Measurements from ENCODE around the gene GSN.

GSN gene

GRCh38 chr9:121295662-121296191 lies 27.8 kb downstream of the GSN start:
- Histone ChIP-seq H3K9me3 (no peaks in the 10 kb centered on the region), H3K36me3 (peaks cover 31% of the 10 kb centered on the region), H3K4me1 (ENCODE audit: control insufficient read depth in 1 of 2, insufficient read depth in 1 of 2, low read depth in 1 of 2, low read length in 1 of 2) (peaks cover 40 to 52% of the 10 kb centered on the region in 2 experiments), H3K27me3 (no peaks in the 10 kb centered on the region), H3K27ac (peak overlapping the region; percentile 66), H3K4me3 (ENCODE audit: low read depth in 1 of 2, low read length in 1 of 2) (no peak overlapping the region)
- TF ChIP-seq CTCF (IDR thresholded peaks at IDR 0.05), result no peak

GRCh38 chr9:121296213-121297127 lies 28.5 kb downstream of the GSN start:
- no peak for TF ChIP-seq CTCF (IDR thresholded peaks at IDR 0.05)
- Histone ChIP-seq H3K4me3 (ENCODE audit: low read depth in 1 of 2, low read length in 1 of 2) (no peak overlapping the region), H3K4me1 (ENCODE audit: control insufficient read depth in 1 of 2, insufficient read depth in 1 of 2, low read depth in 1 of 2, low read length in 1 of 2) (peaks cover 40 to 52% of the 10 kb centered on the region in 2 experiments), H3K36me3 (peaks cover 31% of the 10 kb centered on the region), H3K9me3 (no peaks in the 10 kb centered on the region), H3K27me3 (no peaks in the 10 kb centered on the region), H3K27ac (peak overlapping the region; percentile 66)

GRCh38 chr9:121297389-121297788 lies 29.4 kb downstream of the GSN start:
- Histone ChIP-seq H3K9me3 (no peaks in the 10 kb centered on the region), H3K4me3 (ENCODE audit: low read depth in 1 of 2, low read length in 1 of 2) (no peak overlapping the region), H3K27me3 (no peaks in the 10 kb centered on the region), H3K36me3 (peaks cover 37% of the 10 kb centered on the region), H3K27ac (peak overlapping the region; percentile 66), H3K4me1 (ENCODE audit: control insufficient read depth in 1 of 2, insufficient read depth in 1 of 2, low read depth in 1 of 2, low read length in 1 of 2) (peaks cover 40 to 52% of the 10 kb centered on the region in 2 experiments)
- no peak for TF ChIP-seq CTCF (IDR thresholded peaks at IDR 0.05)

GRCh38 chr9:121298016-121298538 lies 30.1 kb downstream of the GSN start:
- Histone ChIP-seq H3K4me3 (ENCODE audit: low read depth in 1 of 2, low read length in 1 of 2) (no peak overlapping the region), H3K9me3 (no peaks in the 10 kb centered on the region), H3K27me3 (no peaks in the 10 kb centered on the region), H3K4me1 (ENCODE audit: control insufficient read depth in 1 of 2, insufficient read depth in 1 of 2, low read depth in 1 of 2, low read length in 1 of 2) (peaks cover 40 to 52% of the 10 kb centered on the region in 2 experiments), H3K36me3 (peaks cover 37% of the 10 kb centered on the region), H3K27ac (peak overlapping the region; percentile 66)
- no peak for TF ChIP-seq CTCF (IDR thresholded peaks at IDR 0.05)

GRCh38 chr9:121298689-121299466 lies 30.9 kb downstream of the GSN start:
- H3K36me3 ChIP-seq, result peaks cover 45% of the 10 kb centered on the region
- no peak for TF ChIP-seq CTCF (IDR thresholded peaks at IDR 0.05)
- H3K9me3 ChIP-seq, result no peaks in the 10 kb centered on the region
- H3K27me3 ChIP-seq, result no peaks in the 10 kb centered on the region
- peaks cover 40 to 52% of the 10 kb centered on the region in 2 experiments for H3K4me1 ChIP-seq (ENCODE audit: control insufficient read depth in 1 of 2, insufficient read depth in 1 of 2, low read depth in 1 of 2, low read length in 1 of 2)
- H3K27ac ChIP-seq, result peak overlapping the region; percentile 66
- H3K4me3 ChIP-seq (ENCODE audit: low read depth in 1 of 2, low read length in 1 of 2), result peak overlapping the region; percentile 29 to 61

Data from neutrophil (primary cell).